ENCODE results near the gene VAMP2.

- no peak for TF ChIP-seq SP1 (IDR thresholded peaks at IDR 0.05)
- TF ChIP-seq REST (IDR thresholded peaks at IDR 0.05) = no peak
- TF ChIP-seq GABPA (IDR thresholded peaks at IDR 0.05 in 1 of 2, conservative IDR thresholded peaks at IDR 0.05 in 1 of 2) = no peak
- TF ChIP-seq YY1 (IDR thresholded peaks at IDR 0.05) = no peak
- no peak for TF ChIP-seq CTCF (IDR thresholded peaks at IDR 0.05; ENCODE audit: low read depth, low read length, missing input control)
- TF ChIP-seq TAF1 (conservative IDR thresholded peaks at IDR 0.05) = no peak
Measured at GRCh38 chr17:8142158-8142886, 20.4 kb downstream of the VAMP2 start.
